ENCODE measurements around the gene FXYD2.

The FXYD2 gene

DNA sequence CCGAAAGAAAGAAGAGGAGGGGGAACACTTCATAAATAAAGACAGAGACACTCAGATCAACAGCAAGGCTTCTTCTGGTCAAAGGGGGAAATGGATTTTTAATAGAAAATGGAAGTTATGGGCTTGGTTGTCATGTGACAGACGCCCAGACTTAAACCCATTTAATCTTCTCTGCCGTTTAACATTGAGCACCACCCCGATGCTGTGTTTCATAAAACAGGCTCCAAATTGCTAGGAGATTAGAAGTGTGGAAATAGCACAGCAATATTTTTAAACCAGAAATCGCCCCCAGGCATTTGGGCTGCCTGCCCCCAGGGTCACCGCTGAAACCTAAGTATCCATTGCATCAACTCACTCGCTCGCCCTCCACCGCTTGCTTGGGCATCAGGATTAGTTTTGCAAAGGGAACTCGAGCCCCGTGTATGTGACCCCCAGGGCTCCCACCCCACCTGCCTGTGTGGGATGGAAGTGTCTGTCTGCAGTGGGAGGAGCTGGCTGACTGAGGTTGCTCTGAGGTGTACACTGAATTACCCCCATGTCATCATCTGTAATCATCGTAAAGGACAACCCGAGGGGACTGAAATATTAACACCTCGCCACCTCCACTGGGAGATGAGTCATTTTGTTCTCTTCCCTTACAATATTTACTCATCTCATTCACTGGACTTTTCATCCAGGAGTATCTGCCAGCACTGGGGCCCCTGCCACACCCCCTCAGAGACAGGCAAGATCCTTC lies 38.2 kb downstream of the FXYD2 start:
- Histone ChIP-seq H3K9me3 (ENCODE audit: control insufficient read depth, low read length) (no peaks in the 10 kb centered on the region), H3K27me3 (replicated peaks; ENCODE audit: control insufficient read depth, insufficient read depth, low read length, poor library complexity, severe bottlenecking) (no peaks in the 10 kb centered on the region), H3K36me3 (ENCODE audit: control insufficient read depth, insufficient read depth, low read length) (no peaks in the 10 kb centered on the region), H3K27ac (ENCODE audit: insufficient read depth, low read length, poor library complexity, severe bottlenecking) (no peak overlapping the region), H3K4me1 (ENCODE audit: control insufficient read depth, insufficient read depth, low read length, poor library complexity, severe bottlenecking) (no peaks in the 10 kb centered on the region), H3K4me3 (ENCODE audit: insufficient read depth, low read depth, low read length, poor library complexity, severe bottlenecking) (no peak overlapping the region)
- no peak for DNase-seq

DNA sequence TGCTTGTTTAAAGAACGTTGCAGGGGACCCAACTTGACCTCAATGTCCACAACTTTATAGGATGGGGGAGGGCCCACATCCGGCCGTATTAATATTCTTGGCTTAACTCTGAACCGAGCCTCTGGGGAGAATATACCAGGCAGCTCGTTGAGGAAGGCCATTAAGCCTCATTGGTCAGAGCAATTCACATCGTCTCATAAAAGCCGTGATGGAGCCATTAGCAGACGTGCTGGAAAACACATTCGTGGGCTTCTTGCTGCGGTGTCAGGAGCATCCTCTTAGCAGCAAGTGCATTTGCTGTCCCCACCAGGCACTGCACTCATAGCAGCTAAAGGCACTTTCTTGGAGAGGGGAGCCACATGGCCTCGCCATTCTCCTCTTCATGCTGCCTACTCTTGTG lies 42.4 kb downstream of the FXYD2 start:
- DNase-seq, result no peak
- Histone ChIP-seq H3K4me1 (ENCODE audit: control insufficient read depth, insufficient read depth, low read length, poor library complexity, severe bottlenecking) (no peaks in the 10 kb centered on the region), H3K36me3 (ENCODE audit: control insufficient read depth, insufficient read depth, low read length) (no peaks in the 10 kb centered on the region), H3K4me3 (ENCODE audit: insufficient read depth, low read depth, low read length, poor library complexity, severe bottlenecking) (no peak overlapping the region), H3K27ac (ENCODE audit: insufficient read depth, low read length, poor library complexity, severe bottlenecking) (no peak overlapping the region), H3K27me3 (replicated peaks; ENCODE audit: control insufficient read depth, insufficient read depth, low read length, poor library complexity, severe bottlenecking) (no peaks in the 10 kb centered on the region), H3K9me3 (ENCODE audit: control insufficient read depth, low read length) (no peaks in the 10 kb centered on the region)

GRCh38 chr11:117781627-117782026 lies 42.9 kb downstream of the FXYD2 start:
- H3K9me3 ChIP-seq (ENCODE audit: control insufficient read depth, low read length), result no peaks in the 10 kb centered on the region
- H3K4me1 ChIP-seq (ENCODE audit: control insufficient read depth, insufficient read depth, low read length, poor library complexity, severe bottlenecking), result no peaks in the 10 kb centered on the region
- no peak overlapping the region for H3K27ac ChIP-seq (ENCODE audit: insufficient read depth, low read length, poor library complexity, severe bottlenecking)
- H3K36me3 ChIP-seq (ENCODE audit: control insufficient read depth, insufficient read depth, low read length), result no peaks in the 10 kb centered on the region
- no peak overlapping the region for H3K4me3 ChIP-seq (ENCODE audit: insufficient read depth, low read depth, low read length, poor library complexity, severe bottlenecking)
- no peaks in the 10 kb centered on the region for H3K27me3 ChIP-seq (replicated peaks; ENCODE audit: control insufficient read depth, insufficient read depth, low read length, poor library complexity, severe bottlenecking)
- no peak for DNase-seq

- Histone ChIP-seq H3K27ac (ENCODE audit: insufficient read depth, low read length, poor library complexity, severe bottlenecking) (no peak overlapping the region), H3K36me3 (ENCODE audit: control insufficient read depth, insufficient read depth, low read length) (no peaks in the 10 kb centered on the region), H3K27me3 (replicated peaks; ENCODE audit: control insufficient read depth, insufficient read depth, low read length, poor library complexity, severe bottlenecking) (no peaks in the 10 kb centered on the region), H3K9me3 (ENCODE audit: control insufficient read depth, low read length) (no peaks in the 10 kb centered on the region), H3K4me1 (ENCODE audit: control insufficient read depth, insufficient read depth, low read length, poor library complexity, severe bottlenecking) (no peaks in the 10 kb centered on the region), H3K4me3 (ENCODE audit: insufficient read depth, low read depth, low read length, poor library complexity, severe bottlenecking) (no peak overlapping the region)
- DNase-seq, result no peak
These were observed 44.1 kb downstream of the FXYD2 start for GRCh38 chr11:117780456-117780855.

DNA sequence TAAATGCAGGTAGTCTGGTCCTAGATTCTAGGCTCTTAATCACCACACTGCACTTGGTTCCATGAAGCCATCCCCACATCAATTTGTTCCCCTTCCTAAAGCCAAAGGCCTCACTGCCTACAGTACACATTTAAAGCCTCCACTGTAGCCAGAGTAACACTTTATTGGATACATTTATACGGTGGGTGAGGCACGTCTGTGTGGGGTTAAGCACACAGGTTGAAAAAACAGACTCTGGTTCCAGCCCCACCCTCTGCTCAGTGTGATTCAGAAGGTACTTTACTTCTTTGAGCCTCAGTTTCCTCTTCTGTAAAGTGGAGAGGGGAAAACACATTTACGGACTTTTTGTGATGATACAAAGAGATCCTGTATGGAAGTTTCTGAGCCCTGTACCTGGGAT lies 50.0 kb downstream of the FXYD2 start:
- no peak for DNase-seq
- Histone ChIP-seq H3K27ac (ENCODE audit: insufficient read depth, low read length, poor library complexity, severe bottlenecking) (no peak overlapping the region), H3K27me3 (replicated peaks; ENCODE audit: control insufficient read depth, insufficient read depth, low read length, poor library complexity, severe bottlenecking) (no peaks in the 10 kb centered on the region), H3K4me1 (ENCODE audit: control insufficient read depth, insufficient read depth, low read length, poor library complexity, severe bottlenecking) (no peaks in the 10 kb centered on the region), H3K4me3 (ENCODE audit: insufficient read depth, low read depth, low read length, poor library complexity, severe bottlenecking) (no peak overlapping the region), H3K9me3 (ENCODE audit: control insufficient read depth, low read length) (no peaks in the 10 kb centered on the region), H3K36me3 (ENCODE audit: control insufficient read depth, insufficient read depth, low read length) (no peaks in the 10 kb centered on the region)

- Histone ChIP-seq H3K27ac (ENCODE audit: insufficient read depth, low read length, poor library complexity, severe bottlenecking) (no peak overlapping the region), H3K9me3 (ENCODE audit: control insufficient read depth, low read length) (no peaks in the 10 kb centered on the region), H3K4me1 (ENCODE audit: control insufficient read depth, insufficient read depth, low read length, poor library complexity, severe bottlenecking) (no peaks in the 10 kb centered on the region), H3K27me3 (replicated peaks; ENCODE audit: control insufficient read depth, insufficient read depth, low read length, poor library complexity, severe bottlenecking) (no peaks in the 10 kb centered on the region), H3K4me3 (ENCODE audit: insufficient read depth, low read depth, low read length, poor library complexity, severe bottlenecking) (no peak overlapping the region), H3K36me3 (ENCODE audit: control insufficient read depth, insufficient read depth, low read length) (no peaks in the 10 kb centered on the region)
- no peak for DNase-seq
These were observed 52.2 kb downstream of the FXYD2 start for GRCh38 chr11:117772360-117772759.

GRCh38 chr11:117771841-117772240 lies 52.7 kb downstream of the FXYD2 start:
- Histone ChIP-seq H3K36me3 (ENCODE audit: control insufficient read depth, insufficient read depth, low read length) (no peaks in the 10 kb centered on the region), H3K27ac (ENCODE audit: insufficient read depth, low read length, poor library complexity, severe bottlenecking) (no peak overlapping the region), H3K4me1 (ENCODE audit: control insufficient read depth, insufficient read depth, low read length, poor library complexity, severe bottlenecking) (no peaks in the 10 kb centered on the region), H3K4me3 (ENCODE audit: insufficient read depth, low read depth, low read length, poor library complexity, severe bottlenecking) (no peak overlapping the region), H3K9me3 (ENCODE audit: control insufficient read depth, low read length) (no peaks in the 10 kb centered on the region), H3K27me3 (replicated peaks; ENCODE audit: control insufficient read depth, insufficient read depth, low read length, poor library complexity, severe bottlenecking) (no peaks in the 10 kb centered on the region)
- DNase-seq, result no peak

DNA sequence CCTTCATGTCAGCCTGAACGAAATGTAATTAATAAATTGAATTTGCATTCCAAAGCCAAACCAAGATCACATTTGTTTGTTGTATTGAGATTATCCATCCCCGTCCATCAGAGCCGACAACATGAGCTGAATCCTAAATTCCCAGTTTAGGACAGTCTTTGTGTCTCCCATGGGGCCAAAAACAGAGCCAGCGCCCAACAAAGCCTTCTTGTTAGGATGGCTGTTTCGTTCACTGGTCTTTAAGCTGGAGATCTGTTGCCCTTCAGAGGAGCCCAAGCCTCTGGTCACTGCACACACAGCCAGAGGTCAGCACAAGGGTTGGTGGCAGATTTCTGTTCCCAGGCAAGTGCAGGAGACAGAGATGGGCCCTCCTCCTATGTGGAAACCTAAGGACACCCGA lies 53.3 kb downstream of the FXYD2 start:
- H3K36me3 ChIP-seq (ENCODE audit: control insufficient read depth, insufficient read depth, low read length), result no peaks in the 10 kb centered on the region
- H3K27ac ChIP-seq (ENCODE audit: insufficient read depth, low read length, poor library complexity, severe bottlenecking), result no peak overlapping the region
- no peak for DNase-seq
- no peaks in the 10 kb centered on the region for H3K4me1 ChIP-seq (ENCODE audit: control insufficient read depth, insufficient read depth, low read length, poor library complexity, severe bottlenecking)
- H3K9me3 ChIP-seq (ENCODE audit: control insufficient read depth, low read length), result no peaks in the 10 kb centered on the region
- no peak overlapping the region for H3K4me3 ChIP-seq (ENCODE audit: insufficient read depth, low read depth, low read length, poor library complexity, severe bottlenecking)
- no peaks in the 10 kb centered on the region for H3K27me3 ChIP-seq (replicated peaks; ENCODE audit: control insufficient read depth, insufficient read depth, low read length, poor library complexity, severe bottlenecking)

GRCh38 chr11:117770061-117770460 lies 54.5 kb downstream of the FXYD2 start:
- Histone ChIP-seq H3K4me3 (ENCODE audit: insufficient read depth, low read depth, low read length, poor library complexity, severe bottlenecking) (no peak overlapping the region), H3K9me3 (ENCODE audit: control insufficient read depth, low read length) (no peaks in the 10 kb centered on the region), H3K27me3 (replicated peaks; ENCODE audit: control insufficient read depth, insufficient read depth, low read length, poor library complexity, severe bottlenecking) (no peaks in the 10 kb centered on the region), H3K36me3 (ENCODE audit: control insufficient read depth, insufficient read depth, low read length) (no peaks in the 10 kb centered on the region), H3K4me1 (ENCODE audit: control insufficient read depth, insufficient read depth, low read length, poor library complexity, severe bottlenecking) (no peaks in the 10 kb centered on the region), H3K27ac (ENCODE audit: insufficient read depth, low read length, poor library complexity, severe bottlenecking) (no peak overlapping the region)
- no peak for DNase-seq

Measured in effector memory CD4-positive, alpha-beta T cell (primary cell).